ENCODE data around the gene NRL. TPM values are rescaled to one million over a fixed set of nuclear protein-coding genes. Genes with fewer than 3 reads are reported as not detected.

Gene NRL
- total and polyA plus RNA-seq, 2 experiments from 2014 or later, result 0.48 to 0.86 TPM

- H3K79me2 ChIP-seq (ENCODE audit: insufficient read depth), result peaks cover 30% of the 10 kb centered on the region
- H3K4me1 ChIP-seq (ENCODE audit: insufficient read depth), result peaks cover 5% of the 10 kb centered on the region
- no peaks in the 10 kb centered on the region for H3K9me3 ChIP-seq (ENCODE audit: low read depth)
- peaks cover 30% of the 10 kb centered on the region; the same call in 1 of the 2 replicates for H3F3A ChIP-seq (ENCODE audit: insufficient read depth)
- DNase-seq, result no peak
- no peak overlapping the region; the same call in 1 of the 2 replicates for H3K9ac ChIP-seq
- no peaks in the 10 kb centered on the region for H3K27me3 ChIP-seq (replicated peaks; ENCODE audit: insufficient read depth)
- H3K4me2 ChIP-seq (ENCODE audit: unreplicated experiment), result no peak overlapping the region
- H3K4me3 ChIP-seq, result no peak overlapping the region
- H2AFZ ChIP-seq, result no peak overlapping the region
- in situ Hi-C loops (cut with MboI), result no loop called here
- no peaks in the 10 kb centered on the region for H4K20me1 ChIP-seq (ENCODE audit: insufficient read depth)
- no peaks in the 10 kb centered on the region for H3K9me2 ChIP-seq (ENCODE audit: insufficient read depth)
- H3K27ac ChIP-seq, result no peak overlapping the region
- TF ChIP-seq EZH2 (IDR thresholded peaks at IDR 0.05; ENCODE audit: insufficient read depth, poor library complexity, severe bottlenecking) (no peak), EZH2phosphoT487 (IDR thresholded peaks at IDR 0.05; ENCODE audit: insufficient read depth, low read depth) (no peak)
- WGBS, 2 experiments (ENCODE audit: low coverage in 1 of 2, low lambda C conversion rate in 2 of 2, missing lambda C conversion rate in 2 of 2), result 97 to 100% methylated on average over 4 of the region's 4 CpGs
- H3K36me3 ChIP-seq (ENCODE audit: low read depth), result peaks cover 35% of the 10 kb centered on the region; the same call in 1 of the 2 replicates
Observed at GRCh38 chr14:24160499-24160849, 45.7 kb upstream of the NRL start.

GRCh38 chr14:24159777-24160498, 45.2 kb upstream of the NRL start:
- no peaks in the 10 kb centered on the region for H4K20me1 ChIP-seq (ENCODE audit: insufficient read depth)
- H3K27ac ChIP-seq, result no peak overlapping the region
- peaks cover 30% of the 10 kb centered on the region for H3K79me2 ChIP-seq (ENCODE audit: insufficient read depth)
- no peaks in the 10 kb centered on the region for H3K9me2 ChIP-seq (ENCODE audit: insufficient read depth)
- peaks cover 36% of the 10 kb centered on the region for H3K36me3 ChIP-seq (ENCODE audit: low read depth)
- no peak overlapping the region for H3K4me2 ChIP-seq (ENCODE audit: unreplicated experiment)
- 91% methylated on average over 11 of the region's 11 CpGs for WGBS, 2 experiments (ENCODE audit: low coverage in 1 of 2, low lambda C conversion rate in 2 of 2, missing lambda C conversion rate in 2 of 2)
- TF ChIP-seq EZH2phosphoT487 (IDR thresholded peaks at IDR 0.05; ENCODE audit: insufficient read depth, low read depth) (no peak), EZH2 (IDR thresholded peaks at IDR 0.05; ENCODE audit: insufficient read depth, poor library complexity, severe bottlenecking) (no peak)
- H3K4me1 ChIP-seq (ENCODE audit: insufficient read depth), result peaks cover 5% of the 10 kb centered on the region
- H3K9ac ChIP-seq, result no peak overlapping the region
- in situ Hi-C loops (cut with MboI), result no loop called here
- no peaks in the 10 kb centered on the region for H3K27me3 ChIP-seq (replicated peaks; ENCODE audit: insufficient read depth)
- peaks cover 30% of the 10 kb centered on the region; the same call in 1 of the 2 replicates for H3F3A ChIP-seq (ENCODE audit: insufficient read depth)
- no peak overlapping the region for H3K4me3 ChIP-seq
- no peaks in the 10 kb centered on the region for H3K9me3 ChIP-seq (ENCODE audit: low read depth)
- H2AFZ ChIP-seq, result no peak overlapping the region
- DNase-seq, result no peak

GRCh38 chr14:24157331-24157730, 42.6 kb upstream of the NRL start:
- Histone ChIP-seq H3K4me3 (no peak overlapping the region), H2AFZ (no peak overlapping the region)

GRCh38 chr14:24156840-24157239, 42.1 kb upstream of the NRL start:
- Histone ChIP-seq H4K20me1 (ENCODE audit: insufficient read depth) (no peaks in the 10 kb centered on the region), H3K9me2 (ENCODE audit: insufficient read depth) (no peaks in the 10 kb centered on the region), H3K27ac (no peak overlapping the region), H3K27me3 (replicated peaks; ENCODE audit: insufficient read depth) (no peaks in the 10 kb centered on the region), H3K4me1 (ENCODE audit: insufficient read depth) (no peaks in the 10 kb centered on the region), H3K4me3 (no peak overlapping the region), H3K79me2 (ENCODE audit: insufficient read depth) (peaks cover 8% of the 10 kb centered on the region), H3K9me3 (ENCODE audit: low read depth) (no peaks in the 10 kb centered on the region), H3K36me3 (ENCODE audit: low read depth) (peaks cover 36% of the 10 kb centered on the region), H3K4me2 (ENCODE audit: unreplicated experiment) (no peak overlapping the region), H3F3A (ENCODE audit: insufficient read depth) (peaks cover 25% of the 10 kb centered on the region; the same call in 1 of the 2 replicates), H3K9ac (no peak overlapping the region), H2AFZ (no peak overlapping the region)
- in situ Hi-C loops (cut with MboI), result no loop called here
- WGBS, 2 experiments (ENCODE audit: low coverage in 1 of 2, low lambda C conversion rate in 2 of 2, missing lambda C conversion rate in 2 of 2), result 100% methylated on average over 1 of the region's 1 CpG
- DNase-seq, result no peak
- no peak for TF ChIP-seq EZH2phosphoT487 (IDR thresholded peaks at IDR 0.05; ENCODE audit: insufficient read depth, low read depth)
- TF ChIP-seq EZH2 (IDR thresholded peaks at IDR 0.05; ENCODE audit: insufficient read depth, poor library complexity, severe bottlenecking), result no peak

More at GRCh38 chr14:24157331-24157730, 42.6 kb upstream of the NRL start:
- 99% methylated on average over 11 to 12 of the region's 12 CpGs for WGBS, 2 experiments (ENCODE audit: low coverage in 1 of 2, low lambda C conversion rate in 2 of 2, missing lambda C conversion rate in 2 of 2)
- no peaks in the 10 kb centered on the region for H3K9me3 ChIP-seq (ENCODE audit: low read depth)
- no peak overlapping the region for H3K27ac ChIP-seq
- no peaks in the 10 kb centered on the region for H4K20me1 ChIP-seq (ENCODE audit: insufficient read depth)
- no peak overlapping the region for H3K4me2 ChIP-seq (ENCODE audit: unreplicated experiment)
- no peak for DNase-seq
- no peaks in the 10 kb centered on the region for H3K9me2 ChIP-seq (ENCODE audit: insufficient read depth)
- H3K9ac ChIP-seq, result no peak overlapping the region
- in situ Hi-C loops (cut with MboI), result no loop called here
- peaks cover 2% of the 10 kb centered on the region for H3K4me1 ChIP-seq (ENCODE audit: insufficient read depth)
- TF ChIP-seq EZH2phosphoT487 (IDR thresholded peaks at IDR 0.05; ENCODE audit: insufficient read depth, low read depth) (no peak), EZH2 (IDR thresholded peaks at IDR 0.05; ENCODE audit: insufficient read depth, poor library complexity, severe bottlenecking) (no peak)
- H3F3A ChIP-seq (ENCODE audit: insufficient read depth), result peaks cover 30% of the 10 kb centered on the region; the same call in 1 of the 2 replicates
- H3K79me2 ChIP-seq (ENCODE audit: insufficient read depth), result peaks cover 13% of the 10 kb centered on the region
- peaks cover 35% of the 10 kb centered on the region for H3K36me3 ChIP-seq (ENCODE audit: low read depth)
- H3K27me3 ChIP-seq (replicated peaks; ENCODE audit: insufficient read depth), result no peaks in the 10 kb centered on the region
